Panc1 (cell line): Measurements from ENCODE around the gene MSTN. TPM values are rescaled to one million over a fixed set of nuclear protein-coding genes. Genes with fewer than 3 reads are reported as not detected.
"Not testable (repeated sequence)": the region's sequence is repeated elsewhere in the genome, so short reads cannot be mapped to it uniquely, and the experiment has no call there.

ENCODE experiments used
- ATAC-seq: fragments of 200-7000 bp; cut with Tn5 transposase; 2 replicates; pipeline ENCODE4 v1.9.1; 2020; ENCODE audit warnings: mild to moderate bottlenecking, moderate library complexity
- BruUV-seq: library from RNA; stranded (reverse); fragments of 400-500 nt; replicated peaks from 2 replicates; lab custom pipeline; 2021; lab: Mats Ljungman, UMichigan
- CTCF ChIA-PET: fragments of 300-600 bp; sonication (Branson Sonifier 250); formaldehyde crosslinking; loops from one replicate; lab custom pipeline; 2022; ENCODE audit warnings: antibody characterized with exemption; lab: Charles Lee
- POLR2A ChIA-PET: fragments of 300-600 bp; sonication (Branson Sonifier 250); formaldehyde crosslinking; loops from one replicate; lab custom pipeline; 2022; ENCODE audit warnings: antibody characterized with exemption; lab: Charles Lee
- DNase-seq: peaks from one replicate; pipeline ENCODE4 v3.0.0-alpha.2; 2010; ENCODE audit warnings: low read depth, low spot score
- H3K27ac ChIP-seq: 2 replicates; pipeline ENCODE4 v1.5.1; 2011; ENCODE audit warnings: mild to moderate bottlenecking, low read length, inconsistent platforms
- H3K27me3 ChIP-seq: fragments of 200-500 bp; sonication (Bioruptor generic); 2 replicates; pipeline ENCODE4 v1.6.0; 2014; ENCODE audit warnings: low read length, inconsistent platforms; ENCODE audit not compliant: control insufficient read depth, insufficient read depth
- H3K36me3 ChIP-seq: fragments of 200-500 bp; sonication (Bioruptor generic); 2 replicates; pipeline ENCODE4 v1.5.1; 2014; ENCODE audit warnings: inconsistent platforms, mild to moderate bottlenecking, low read length, moderate library complexity; ENCODE audit not compliant: control insufficient read depth, insufficient read depth
- H3K4me1 ChIP-seq: 2 replicates; pipeline ENCODE4 v1.5.1; 2011; ENCODE audit warnings: inconsistent platforms, mild to moderate bottlenecking, low read length, moderate library complexity; ENCODE audit not compliant: control insufficient read depth, insufficient read depth
- H3K4me3 ChIP-seq, 2 experiments: 2 replicates each; pipeline ENCODE4 v1.5.1; 2011 to 2012; ENCODE audit warnings: low read depth in 2 of 2, low read length in 2 of 2, mild to moderate bottlenecking in 2 of 2, inconsistent platforms in 1 of 2, moderate library complexity in 1 of 2
- H3K9me3 ChIP-seq: fragments of 200-500 bp; sonication (Bioruptor generic); 2 replicates; pipeline ENCODE4 v1.5.1; 2014; ENCODE audit warnings: low read depth, mild to moderate bottlenecking, inconsistent platforms, low read length, moderate library complexity; ENCODE audit not compliant: control insufficient read depth, insufficient read depth
- POLR2AphosphoS5 ChIP-seq: IDR thresholded peaks from 2 replicates; pipeline ENCODE4 v1.6.1; 2012; ENCODE audit warnings: mild to moderate bottlenecking, low read depth, low read length, moderate library complexity
- REST ChIP-seq, 2 experiments: IDR thresholded peaks; 2 replicates each; pipeline ENCODE4 v1.6.1; 2011 to 2012; ENCODE audit warnings: low read depth in 2 of 2, control low read depth in 1 of 2, low read length in 1 of 2, mild to moderate bottlenecking in 1 of 2, moderate library complexity in 1 of 2; ENCODE audit not compliant: insufficient read depth in 1 of 2
- SIN3A ChIP-seq: IDR thresholded peaks from 2 replicates; pipeline ENCODE4 v1.6.1; 2012; ENCODE audit warnings: low read depth, mild to moderate bottlenecking, low read length, moderate library complexity, borderline replicate concordance; ENCODE audit not compliant: insufficient read depth
- TCF7L2 ChIP-seq: IDR thresholded peaks from 2 replicates; pipeline ENCODE4 v1.6.1; 2011; ENCODE audit warnings: mild to moderate bottlenecking, low read depth, low read length, inconsistent platforms
- in situ Hi-C: cut with HindIII; loops from 2 replicates; pipeline ENCODE4 v1.10.0; 2016; ENCODE audit warnings: low sequenced_read_pairs, low pct_unique_long_range_greater_than_20kb
- intact Hi-C: fragments of 100-400 bp; cut with micrococcal nuclease; formaldehyde crosslinking; loops from one replicate; pipeline ENCODE4 v1.10.0; 2022; ENCODE audit not compliant: unreplicated experiment
- total RNA-seq: library from RNA; stranded (reverse); gene quantifications from one replicate; pipeline ENCODE4 v1.2.1, GENCODE V29; 2021; ENCODE audit not compliant: unreplicated experiment
- TF ChIP-seq, protein P1 (sequence below): fragments of 450-650 bp; IDR thresholded peaks from 2 replicates; pipeline ENCODE4 v1.5.1; 2017; ENCODE audit warnings: mild to moderate bottlenecking

The MSTN gene
- total RNA-seq, 1 experiment from 2014 or later = not detected

DNA sequence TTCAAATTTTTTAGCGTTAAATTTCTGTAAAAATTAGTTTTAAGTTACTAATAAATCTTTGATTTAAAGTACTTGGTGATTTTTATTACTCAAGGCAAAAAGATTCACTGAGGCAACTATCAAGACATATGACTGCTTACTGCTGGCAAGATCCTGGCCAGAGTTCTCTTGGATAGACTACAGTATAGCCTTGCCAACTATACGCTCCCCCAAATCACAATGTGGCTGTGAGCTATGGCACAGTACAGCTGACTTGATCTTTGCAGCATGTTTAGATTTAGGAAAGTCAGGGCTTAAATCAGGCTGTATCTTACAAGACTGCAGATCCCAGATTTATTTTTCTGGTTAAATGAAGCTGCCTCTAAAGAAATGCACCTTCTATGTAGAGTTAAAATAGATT lies 26.5 kb downstream of the MSTN start:
- no TSS peak for BruUV-seq
- Histone ChIP-seq H3K36me3 (no peaks in the 10 kb centered on the region), H3K4me1 (no peaks in the 10 kb centered on the region), H3K27ac (no peak overlapping the region), H3K27me3 (peaks cover 3% of the 10 kb centered on the region; the same call in 1 of the 2 replicates), H3K4me3 (no peak overlapping the region), H3K9me3 (no peaks in the 10 kb centered on the region)
- in situ Hi-C loops = no loop called here
- intact Hi-C loops = no loop called here
- ATAC-seq (no peak), DNase-seq (no peak)
- no peak for TF ChIP-seq SIN3A
- TF ChIP-seq REST (IDR thresholded peaks at IDR 0.05; ENCODE audit: insufficient read depth in 1 of 2, low read depth in 2 of 2, low read length in 1 of 2) = no peak
- TF ChIP-seq POLR2AphosphoS5 = no peak
- TF ChIP-seq TCF7L2 = no peak
- TF ChIP-seq, protein P1, sequence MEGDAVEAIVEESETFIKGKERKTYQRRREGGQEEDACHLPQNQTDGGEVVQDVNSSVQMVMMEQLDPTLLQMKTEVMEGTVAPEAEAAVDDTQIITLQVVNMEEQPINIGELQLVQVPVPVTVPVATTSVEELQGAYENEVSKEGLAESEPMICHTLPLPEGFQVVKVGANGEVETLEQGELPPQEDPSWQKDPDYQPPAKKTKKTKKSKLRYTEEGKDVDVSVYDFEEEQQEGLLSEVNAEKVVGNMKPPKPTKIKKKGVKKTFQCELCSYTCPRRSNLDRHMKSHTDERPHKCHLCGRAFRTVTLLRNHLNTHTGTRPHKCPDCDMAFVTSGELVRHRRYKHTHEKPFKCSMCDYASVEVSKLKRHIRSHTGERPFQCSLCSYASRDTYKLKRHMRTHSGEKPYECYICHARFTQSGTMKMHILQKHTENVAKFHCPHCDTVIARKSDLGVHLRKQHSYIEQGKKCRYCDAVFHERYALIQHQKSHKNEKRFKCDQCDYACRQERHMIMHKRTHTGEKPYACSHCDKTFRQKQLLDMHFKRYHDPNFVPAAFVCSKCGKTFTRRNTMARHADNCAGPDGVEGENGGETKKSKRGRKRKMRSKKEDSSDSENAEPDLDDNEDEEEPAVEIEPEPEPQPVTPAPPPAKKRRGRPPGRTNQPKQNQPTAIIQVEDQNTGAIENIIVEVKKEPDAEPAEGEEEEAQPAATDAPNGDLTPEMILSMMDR = no peak
- CTCF ChIA-PET = interaction anchor here (0.7 kb wide), 1 partner anchor 371 kb away, joined by 10 read pairs; no protein-coding TSS in a partner anchor
- POLR2A ChIA-PET = interaction anchor here (0.7 kb wide), 1 partner anchor 31 kb away, joined by 13 read pairs; no protein-coding TSS in a partner anchor

- CTCF ChIA-PET, intact Hi-C loops, H3K9me3 ChIP-seq, H3K4me1 ChIP-seq, H3K27ac ChIP-seq, ATAC-seq, BruUV-seq, DNase-seq, H3K36me3 ChIP-seq, in situ Hi-C loops, H3K4me3 ChIP-seq, H3K27me3 ChIP-seq: not testable (repeated sequence)
- POLR2A ChIA-PET = interaction anchor here (0.6 kb wide), 1 partner anchor 200 kb away, joined by 3 read pairs; no protein-coding TSS in a partner anchor
Measured at GRCh38 chr2:190034417-190034816, 28.1 kb downstream of the MSTN start.

- in situ Hi-C loops (no loop called here), intact Hi-C loops (no loop called here)
- no TSS peak for BruUV-seq
- ChIA-PET CTCF (no interaction called here), POLR2A (no interaction called here)
- Histone ChIP-seq H3K9me3 (no peaks in the 10 kb centered on the region), H3K36me3 (no peaks in the 10 kb centered on the region), H3K27ac (no peak overlapping the region), H3K4me1 (no peaks in the 10 kb centered on the region), H3K27me3 (peaks cover 4% of the 10 kb centered on the region; the same call in 1 of the 2 replicates), H3K4me3 (no peak overlapping the region)
- TF ChIP-seq TCF7L2 = no peak
- TF ChIP-seq POLR2AphosphoS5 = no peak
- TF ChIP-seq, protein P1 = no peak
- no peak for TF ChIP-seq REST (IDR thresholded peaks at IDR 0.05; ENCODE audit: insufficient read depth in 1 of 2, low read depth in 2 of 2, low read length in 1 of 2)
- no peak for TF ChIP-seq SIN3A
- DNase-seq (no peak), ATAC-seq (no peak)
Measured at GRCh38 chr2:190031969-190032618, 30.4 kb downstream of the MSTN start.
